H9 (cell line): ENCODE measurements around the gene MYO1D. TPM values are rescaled to one million over a fixed set of nuclear protein-coding genes. Genes with fewer than 3 reads are reported as not detected.

Source experiments
- DNase-seq: peaks from one replicate; pipeline ENCODE4 v3.0.0-alpha.2; 2017
- H2AFZ ChIP-seq: one replicate; pipeline ENCODE4 v1.6.1; 2013; ENCODE audit warnings: mild to moderate bottlenecking, low read length, control low read depth, moderate library complexity
- H2AK5ac ChIP-seq: 2 replicates; pipeline ENCODE4 v1.6.1; 2013; ENCODE audit warnings: low read length, control low read depth, mixed read lengths; ENCODE audit not compliant: insufficient read length
- H2BK120ac ChIP-seq: one replicate; pipeline ENCODE4 v1.6.1; 2013; ENCODE audit warnings: low read depth, mild to moderate bottlenecking, low read length, control low read depth, inconsistent platforms; ENCODE audit not compliant: poor library complexity, severe bottlenecking
- H2BK12ac ChIP-seq: 2 replicates; pipeline ENCODE4 v1.6.1; 2013; ENCODE audit warnings: low read length, control low read depth, mixed read lengths, low read depth; ENCODE audit not compliant: insufficient read length
- H2BK15ac ChIP-seq: 2 replicates; pipeline ENCODE4 v1.6.1; 2013; ENCODE audit warnings: low read depth, low read length, control low read depth
- H2BK20ac ChIP-seq: one replicate; pipeline ENCODE4 v1.6.1; 2013; ENCODE audit warnings: low read depth, mild to moderate bottlenecking, low read length, control low read depth, inconsistent platforms; ENCODE audit not compliant: poor library complexity, severe bottlenecking
- H2BK5ac ChIP-seq: 2 replicates; pipeline ENCODE4 v1.6.1; 2013; ENCODE audit warnings: low read length, control low read depth, mixed read lengths; ENCODE audit not compliant: insufficient read length
- H3K14ac ChIP-seq: 2 replicates; pipeline ENCODE4 v1.6.1; 2013; ENCODE audit warnings: low read length, control low read depth; ENCODE audit not compliant: insufficient read depth
- H3K18ac ChIP-seq: 2 replicates; pipeline ENCODE4 v1.6.1; 2013; ENCODE audit warnings: low read depth, mild to moderate bottlenecking, mixed read lengths, low read length, control low read depth; ENCODE audit not compliant: insufficient read length
- H3K23ac ChIP-seq: 2 replicates; pipeline ENCODE4 v1.6.1; 2013; ENCODE audit warnings: low read length, control low read depth, mixed read lengths, low read depth; ENCODE audit not compliant: insufficient read length
- H3K23me2 ChIP-seq: 2 replicates; pipeline ENCODE4 v1.6.1; 2013; ENCODE audit warnings: low read depth, mild to moderate bottlenecking, mixed read lengths, low read length, control low read depth; ENCODE audit not compliant: insufficient read length, poor library complexity, severe bottlenecking
- H3K27ac ChIP-seq: 2 replicates; pipeline ENCODE4 v1.5.1; 2013; ENCODE audit warnings: low read length, control low read depth, mixed read lengths, low read depth; ENCODE audit not compliant: insufficient read length
- H3K27me3 ChIP-seq: 2 replicates; pipeline ENCODE4 v1.6.1; 2013; ENCODE audit warnings: low read length, control low read depth, inconsistent platforms; ENCODE audit not compliant: insufficient read depth
- H3K4ac ChIP-seq: 2 replicates; pipeline ENCODE4 v1.6.1; 2013; ENCODE audit warnings: low read depth, mild to moderate bottlenecking, control low read depth, inconsistent platforms, low read length, moderate library complexity
- H3K4me1 ChIP-seq: 2 replicates; pipeline ENCODE4 v1.6.1; 2013; ENCODE audit warnings: low read length, control low read depth, inconsistent platforms; ENCODE audit not compliant: insufficient read depth
- H3K4me2 ChIP-seq: 2 replicates; pipeline ENCODE4 v1.6.1; 2013; ENCODE audit warnings: low read length, control low read depth, mixed read lengths; ENCODE audit not compliant: insufficient read length, insufficient read depth
- H3K56ac ChIP-seq: 2 replicates; pipeline ENCODE4 v1.6.1; 2013; ENCODE audit warnings: low read depth, mild to moderate bottlenecking, mixed read lengths, low read length, control low read depth; ENCODE audit not compliant: insufficient read length
- H3K79me1 ChIP-seq: 2 replicates; pipeline ENCODE4 v1.6.1; 2013; ENCODE audit warnings: low read depth, mild to moderate bottlenecking, moderate library complexity, low read length, control low read depth, inconsistent platforms; ENCODE audit not compliant: insufficient read depth, poor library complexity, severe bottlenecking
- H3K79me2 ChIP-seq: 2 replicates; pipeline ENCODE4 v1.6.1; 2013; ENCODE audit warnings: low read length, control low read depth, inconsistent platforms; ENCODE audit not compliant: insufficient read depth
- H3K9ac ChIP-seq: 2 replicates; pipeline ENCODE4 v1.6.1; 2013; ENCODE audit warnings: low read length, control low read depth, mixed read lengths; ENCODE audit not compliant: insufficient read length; ENCODE audit errors: extremely low read depth
- H3K9me3 ChIP-seq: one replicate; pipeline ENCODE4 v1.6.1; 2013; ENCODE audit warnings: low read depth, low read length, inconsistent platforms; ENCODE audit not compliant: control insufficient read depth
- H3T11ph ChIP-seq: one replicate; pipeline ENCODE4 v1.6.1; 2013; ENCODE audit warnings: mild to moderate bottlenecking, low read length, control low read depth, inconsistent platforms
- H4K20me1 ChIP-seq: one replicate; pipeline ENCODE4 v1.6.1; 2013; ENCODE audit not compliant: control insufficient read depth, insufficient read length, insufficient read depth
- H4K5ac ChIP-seq: 2 replicates; pipeline ENCODE4 v1.6.1; 2013; ENCODE audit warnings: low read depth, mild to moderate bottlenecking, mixed read lengths, low read length, control low read depth; ENCODE audit not compliant: insufficient read length
- H4K8ac ChIP-seq: replicated peaks from 2 replicates; pipeline ENCODE4 v1.6.1; 2013; ENCODE audit warnings: low read length, control low read depth, mixed read lengths, low read depth; ENCODE audit not compliant: insufficient read length
- H4K91ac ChIP-seq: 2 replicates; pipeline ENCODE4 v1.6.1; 2013; ENCODE audit warnings: low read depth, mild to moderate bottlenecking, moderate library complexity, mixed read lengths, low read length, control low read depth; ENCODE audit not compliant: insufficient read length
- H3K27ac Mint-ChIP-seq, 3 experiments: 2 replicates in 2 of 3; 3 replicates in 1 of 3; pipeline ENCODE4 v1.8.0; 2020 to 2021; ENCODE audit warnings: mixed read lengths in 3 of 3, mild to moderate bottlenecking in 1 of 3, moderate library complexity in 1 of 3
- H3K27me3 Mint-ChIP-seq: 2 replicates; pipeline ENCODE4 v1.8.0; 2021; ENCODE audit warnings: low read depth, mild to moderate bottlenecking, moderate library complexity, mixed read lengths
- H3K36me3 Mint-ChIP-seq, 3 experiments: 2 replicates in 2 of 3; 3 replicates in 1 of 3; pipeline ENCODE4 v1.8.0; 2020 to 2021; ENCODE audit warnings: low read depth in 3 of 3, mixed read lengths in 3 of 3; ENCODE audit not compliant: insufficient read depth in 1 of 3
- H3K4me1 Mint-ChIP-seq, 2 experiments: 2 replicates each; pipeline ENCODE4 v1.8.0; 2020; ENCODE audit warnings: mixed read lengths in 2 of 2
- H3K4me3 Mint-ChIP-seq, 2 experiments: 2 replicates in 1 of 2; 3 replicates in 1 of 2; pipeline ENCODE4 v1.8.0; 2020 to 2021; ENCODE audit warnings: mild to moderate bottlenecking in 2 of 2, mixed read lengths in 2 of 2, moderate library complexity in 1 of 2
- H3K9me3 Mint-ChIP-seq, 2 experiments: 2 replicates in 1 of 2; 3 replicates in 1 of 2; pipeline ENCODE4 v1.8.0; 2020; ENCODE audit warnings: mild to moderate bottlenecking in 2 of 2, mixed read lengths in 2 of 2, moderate library complexity in 1 of 2
- CTCF ChIP-seq: fragments of 200-600 bp; sonication (generic); conservative IDR thresholded peaks from 3 replicates; pipeline ENCODE4 v1.8.0; 2021; ENCODE audit warnings: antibody characterized with exemption, mild to moderate bottlenecking
- WGBS: extraction: QIAGEN DNeasy Blood & Tissue Kit; methylation state at CpG from one replicate; pipeline ENCODE4 v1.1.7; 2013; ENCODE audit warnings: missing lambda C conversion rate, low lambda C conversion rate, mixed read lengths; ENCODE audit not compliant: insufficient read length; ENCODE audit errors: extremely low coverage; 5-methylcytosine and 5-hydroxymethylcytosine counted together
- total RNA-seq: library from RNA; stranded (reverse); gene quantifications from 2 replicates; pipeline ENCODE4 v1.2.1, GENCODE V29; 2021

The MYO1D gene
- total RNA-seq, 1 experiment from 2014 or later, result 19.0 TPM

GRCh38 chr17:32879134-32879533 lies 2.2 kb upstream of the MYO1D start:
- H4K5ac ChIP-seq, result no peak overlapping the region
- no peak overlapping the region for H3K4me2 ChIP-seq
- H2BK15ac ChIP-seq, result no peak overlapping the region
- no peaks in the 10 kb centered on the region for H3K9me3 ChIP-seq
- H2AK5ac ChIP-seq, result no peak overlapping the region
- Mint-ChIP-seq H3K9me3 (no peaks in the 10 kb centered on the region), H3K27me3 (peaks cover 5% of the 10 kb centered on the region; the same call in 1 of the 2 replicates), H3K4me3 (no peak overlapping the region), H3K27ac (no peak overlapping the region), H3K4me1 (peaks cover 19 to 26% of the 10 kb centered on the region in 2 experiments), H3K36me3 (peaks cover 0 to 3% (median 1%) of the 10 kb centered on the region in 3 experiments; a peak in 4 of 7 replicates)
- no peaks in the 10 kb centered on the region for H3K27me3 ChIP-seq
- no peak overlapping the region for H2BK20ac ChIP-seq
- H3K14ac ChIP-seq, result no peak overlapping the region
- no peak overlapping the region for H3K56ac ChIP-seq
- H4K91ac ChIP-seq, result no peak overlapping the region
- H2BK5ac ChIP-seq, result no peak overlapping the region
- no peak overlapping the region for H3T11ph ChIP-seq
- no peak overlapping the region for H3K18ac ChIP-seq
- H4K8ac ChIP-seq, result no peak overlapping the region
- H3K79me2 ChIP-seq, result no peaks in the 10 kb centered on the region
- H3K4ac ChIP-seq, result no peak overlapping the region
- no peaks in the 10 kb centered on the region for H3K79me1 ChIP-seq
- H4K20me1 ChIP-seq, result no peaks in the 10 kb centered on the region
- H2BK120ac ChIP-seq, result no peak overlapping the region
- no peak overlapping the region for H3K9ac ChIP-seq
- no peak for DNase-seq
- WGBS, result no CpG with 5 or more reads among the region's 1 CpG
- H3K27ac ChIP-seq, result no peak overlapping the region
- no peak overlapping the region for H2AFZ ChIP-seq
- no peak for TF ChIP-seq CTCF
- no peak overlapping the region for H2BK12ac ChIP-seq
- H3K23me2 ChIP-seq, result peaks cover 10% of the 10 kb centered on the region
- no peak overlapping the region for H3K23ac ChIP-seq
- no peaks in the 10 kb centered on the region for H3K4me1 ChIP-seq
